ENCODE measurements around the gene TENM4.

Gene TENM4

DNA sequence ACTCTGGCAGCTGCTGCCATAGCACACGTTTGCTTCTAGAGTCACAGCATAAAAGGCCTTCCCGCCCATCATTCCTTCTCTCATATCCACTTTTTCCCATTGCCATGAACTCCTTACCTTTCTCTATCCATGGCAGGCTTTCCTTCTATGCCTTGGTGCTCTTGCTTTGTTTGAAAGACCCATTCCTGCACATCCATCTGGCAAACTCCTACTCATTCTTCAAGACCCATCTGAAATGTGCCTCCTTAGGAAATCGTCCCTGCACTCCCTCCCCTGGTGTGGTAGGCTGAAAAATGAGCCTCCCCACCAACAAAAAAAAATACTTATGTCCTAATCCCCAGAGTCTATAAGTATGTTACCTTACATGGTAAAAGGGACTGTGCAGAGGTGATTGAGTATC, 100.3 kb downstream of the TENM4 start:
- no peak for DNase-seq

- DNase-seq: no peak
These were observed 103.9 kb downstream of the TENM4 start for GRCh38 chr11:79336797-79337517.

DNA sequence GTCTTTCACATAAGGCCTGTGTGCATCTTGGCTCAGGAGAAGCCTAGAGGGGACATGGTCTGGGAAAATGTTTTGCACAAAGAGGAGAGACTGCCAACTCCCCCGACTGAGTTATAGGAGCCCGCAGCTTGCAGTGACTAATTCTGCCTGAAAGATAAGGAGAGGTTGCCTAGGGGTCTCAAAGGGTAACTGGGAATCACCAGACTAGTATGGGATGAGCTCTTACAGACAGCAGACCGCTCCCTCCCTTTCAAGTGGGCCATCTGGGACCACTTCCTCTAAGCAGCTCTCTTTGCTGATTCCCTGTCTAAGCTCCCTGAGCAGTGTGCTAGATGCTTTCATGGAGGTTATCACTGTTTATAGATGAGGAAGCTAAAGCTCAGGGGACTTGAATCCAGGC, 105.1 kb downstream of the TENM4 start:
- no peak for DNase-seq

DNA sequence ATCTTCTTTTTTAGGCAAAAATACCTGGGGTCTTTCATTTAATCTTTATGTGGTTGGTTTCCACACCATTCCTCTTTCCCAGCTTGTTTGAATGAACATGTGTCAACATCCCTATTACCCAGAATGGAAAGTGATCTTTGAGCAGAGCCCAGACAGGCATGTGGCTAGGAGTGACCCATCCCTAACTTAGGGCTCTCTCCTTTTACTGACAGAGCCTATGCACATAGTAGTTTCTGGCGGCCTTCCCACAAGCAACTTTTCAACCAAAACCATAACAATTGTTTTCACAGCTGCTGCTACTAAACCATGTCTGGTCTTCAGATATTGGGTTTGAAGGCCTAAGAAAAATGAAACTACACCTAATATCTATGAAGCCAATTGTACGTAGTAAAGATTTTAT, 107.5 kb downstream of the TENM4 start:
- DNase-seq: no peak

GRCh38 chr11:79332017-79332416, 108.8 kb downstream of the TENM4 start:
- DNase-seq: no peak

GRCh38 chr11:79331203-79331901, 109.5 kb downstream of the TENM4 start:
- no peak for DNase-seq

DNA sequence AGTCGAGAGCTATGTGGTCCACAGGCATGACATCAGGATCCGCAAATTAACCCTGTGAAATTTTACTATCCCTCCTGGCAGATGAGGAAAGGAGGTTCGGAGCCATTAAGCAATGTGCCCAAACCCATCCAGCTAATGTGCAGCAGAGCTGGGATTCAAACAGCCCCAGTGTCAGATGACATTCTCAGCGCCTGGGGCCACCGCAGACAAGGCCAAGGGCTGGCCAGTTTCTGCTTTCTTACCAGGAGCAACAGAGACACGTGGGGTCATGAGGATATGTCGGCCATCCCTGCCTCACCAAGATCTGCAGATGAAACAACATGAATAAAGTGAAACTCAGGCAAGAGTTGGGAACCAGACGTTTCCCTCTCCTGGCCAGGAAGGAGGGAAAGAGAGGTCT, 110.2 kb downstream of the TENM4 start:
- DNase-seq: no peak

- DNase-seq: no peak
These were observed 111.3 kb downstream of the TENM4 start for GRCh38 chr11:79329561-79329960.

DNA sequence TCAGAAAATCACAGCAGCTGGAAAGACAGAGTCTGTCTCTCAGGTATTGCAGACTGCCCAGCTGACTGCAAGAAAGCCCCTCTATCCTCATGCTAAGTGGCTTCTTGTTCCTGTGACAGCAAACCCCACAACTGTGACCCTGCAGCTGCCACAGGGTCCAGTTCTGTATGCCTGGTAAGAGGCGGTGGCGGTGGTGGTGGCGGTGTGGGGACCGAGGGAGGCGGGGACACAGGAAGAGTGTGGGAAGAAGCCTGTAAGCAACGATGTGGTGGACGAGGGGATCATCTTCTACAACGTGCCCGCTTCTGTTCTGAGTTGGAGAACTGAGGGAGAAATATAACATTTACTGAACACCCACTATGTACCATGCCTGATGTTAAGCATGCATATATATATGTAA, 112.4 kb downstream of the TENM4 start:
- no peak for DNase-seq

DNA sequence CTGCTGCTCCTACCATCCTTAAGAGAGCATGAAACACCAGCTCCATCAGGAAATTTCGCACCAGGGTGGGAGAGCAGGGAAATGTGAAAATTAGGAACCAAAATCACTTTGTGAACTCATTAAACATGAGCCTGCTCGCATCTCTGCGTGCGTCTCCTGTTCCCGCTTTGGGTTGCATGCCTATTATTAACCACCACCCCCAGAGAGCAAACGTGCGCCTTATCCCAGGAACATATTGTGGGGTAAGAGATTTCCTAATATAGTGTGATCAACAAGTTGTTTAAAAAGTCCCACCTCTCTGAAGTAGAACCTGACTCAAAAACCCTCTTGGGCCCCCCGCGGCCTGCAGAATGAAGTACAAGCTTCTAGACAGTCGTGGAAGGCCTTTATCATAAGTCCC, 115.0 kb downstream of the TENM4 start:
- DNase-seq: no peak

- no peak for DNase-seq
These were observed 119.6 kb downstream of the TENM4 start for GRCh38 chr11:79321263-79321662.

- DNase-seq: no peak
These were observed 125.7 kb downstream of the TENM4 start for GRCh38 chr11:79314906-79315689.

DNA sequence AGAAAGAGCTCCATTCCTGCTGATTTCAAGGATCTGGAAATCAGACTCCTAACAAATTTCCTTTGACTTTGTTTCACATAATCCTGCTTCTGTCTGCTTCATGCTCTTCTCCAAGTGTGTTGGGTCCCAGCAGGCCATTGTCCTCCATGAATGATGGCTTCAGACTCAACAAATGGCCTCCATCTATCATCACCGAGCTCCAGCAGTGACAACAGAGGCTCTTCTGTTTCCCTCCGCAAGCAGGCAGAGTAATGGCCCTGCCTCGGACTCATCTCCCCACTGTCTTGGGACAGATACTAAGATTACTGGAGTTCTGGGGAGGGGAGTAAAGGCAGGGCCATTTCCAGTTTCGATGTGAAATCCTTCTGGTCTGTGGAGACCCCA, 127.3 kb downstream of the TENM4 start:
- no peak for DNase-seq

- DNase-seq: no peak
These were observed 128.0 kb downstream of the TENM4 start for GRCh38 chr11:79312617-79313529.

GRCh38 chr11:79311461-79311860, 129.4 kb downstream of the TENM4 start:
- no peak for DNase-seq

DNA sequence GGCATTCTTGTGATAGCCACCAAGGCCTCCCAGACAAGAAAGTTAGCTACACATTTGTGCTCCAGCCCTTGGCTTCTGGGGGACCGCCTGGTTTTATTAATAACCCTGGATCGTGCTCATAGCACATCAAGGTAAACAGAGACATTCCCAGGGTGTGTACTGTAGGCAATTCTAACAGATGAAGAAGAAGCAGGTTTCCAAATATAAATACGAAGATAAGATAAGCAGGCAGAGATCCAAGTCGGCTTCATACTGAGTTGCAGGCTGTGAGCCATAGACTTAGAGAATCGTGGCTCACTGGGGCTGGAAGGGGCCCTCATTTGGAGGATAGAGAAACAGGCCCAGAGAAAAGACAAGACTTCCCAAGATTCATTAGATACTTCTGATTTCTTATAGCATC, 131.4 kb downstream of the TENM4 start:
- no peak for DNase-seq

DNA sequence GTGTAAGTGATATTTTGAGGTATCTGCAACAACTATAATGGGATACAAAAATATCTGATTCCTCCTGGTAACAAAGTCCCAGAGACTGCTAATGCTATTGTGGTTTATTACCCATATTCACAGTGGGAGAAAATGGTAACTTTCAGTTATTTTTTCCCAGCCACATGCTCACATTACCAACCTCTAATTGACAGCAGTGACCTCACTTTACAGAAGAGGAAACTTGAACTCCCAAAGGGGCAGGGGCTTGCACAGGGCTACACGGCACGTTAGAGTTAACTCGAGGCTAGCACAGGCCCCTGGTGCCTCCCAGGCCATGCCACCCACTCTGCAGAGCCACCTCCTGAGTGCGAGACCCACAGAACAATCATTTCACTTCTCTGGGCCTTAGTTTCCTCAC, 132.4 kb downstream of the TENM4 start:
- DNase-seq: no peak

DNA sequence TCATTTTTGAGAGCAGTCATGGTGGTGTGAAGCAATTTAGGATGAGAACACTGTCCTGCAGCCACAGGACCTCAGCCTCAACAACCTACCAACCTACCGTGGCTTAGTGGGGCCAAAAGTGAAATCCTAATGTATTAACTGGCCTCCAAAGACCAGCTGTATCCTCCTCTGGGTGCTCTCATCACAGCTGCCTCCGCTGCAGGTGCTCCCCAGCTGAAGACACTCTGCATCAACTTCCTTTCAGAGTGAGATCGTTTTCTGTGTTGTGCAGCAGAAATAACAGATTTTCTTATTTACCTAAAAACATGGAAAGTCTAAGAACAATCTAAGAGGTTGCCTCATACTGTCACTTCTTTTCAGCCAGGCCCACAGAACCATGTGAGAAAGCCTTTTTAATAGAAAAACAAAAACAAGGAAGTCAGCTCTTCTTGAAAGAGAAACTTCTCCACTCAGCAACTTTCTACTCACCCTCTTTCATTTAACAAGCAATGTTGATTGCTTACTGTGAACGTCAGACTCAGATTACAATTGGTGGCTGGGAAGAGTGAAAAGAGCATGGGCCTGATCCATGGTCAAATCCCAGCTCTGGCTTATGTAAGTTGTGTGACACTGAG, 136.1 kb downstream of the TENM4 start:
- no peak for DNase-seq

DNA sequence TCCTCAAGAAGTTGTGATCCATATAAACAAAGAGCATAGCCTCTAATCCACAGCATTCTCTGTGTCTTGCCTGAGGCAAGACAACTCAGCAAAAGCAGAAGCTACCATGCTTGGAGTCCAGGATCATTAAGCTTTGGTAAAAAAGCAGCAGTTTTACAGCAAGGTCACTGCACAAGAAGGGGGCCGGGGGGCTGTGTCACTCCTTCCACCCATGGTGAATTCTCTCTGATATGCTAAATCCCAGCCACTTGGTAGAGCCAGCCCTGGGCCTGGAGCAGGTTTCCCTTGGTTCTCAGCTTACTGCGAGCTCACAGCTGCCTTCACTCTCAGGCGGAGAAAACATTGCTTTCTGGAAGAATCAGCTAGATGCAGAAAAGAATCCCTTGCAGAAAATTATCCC, 144.7 kb downstream of the TENM4 start:
- DNase-seq: no peak

- no peak for DNase-seq
These were observed 145.7 kb downstream of the TENM4 start for GRCh38 chr11:79294845-79295731.

GRCh38 chr11:79291948-79292347, 148.9 kb downstream of the TENM4 start:
- no peak for DNase-seq

All from KG1 (cell line).